NOMO-1 (cell line): ENCODE measurements around the gene KANSL1L.

ENCODE experiments used
- DNase-seq, 2 experiments: peaks; one replicate each; lab custom pipeline; 2025; ENCODE audit not compliant: unreplicated experiment in 2 of 2; lab: John Stamatoyannopoulos, UW

KANSL1L gene

GRCh38 chr2:210072922-210073509 is 98.2 kb downstream of the KANSL1L start:
- peak in 1 of 2 experiments; percentile 26 for DNase-seq

GRCh38 chr2:210072493-210072892 is 98.7 kb downstream of the KANSL1L start:
- DNase-seq: no peak

GRCh38 chr2:210063306-210063705 is 107.9 kb downstream of the KANSL1L start:
- DNase-seq: no peak

DNA sequence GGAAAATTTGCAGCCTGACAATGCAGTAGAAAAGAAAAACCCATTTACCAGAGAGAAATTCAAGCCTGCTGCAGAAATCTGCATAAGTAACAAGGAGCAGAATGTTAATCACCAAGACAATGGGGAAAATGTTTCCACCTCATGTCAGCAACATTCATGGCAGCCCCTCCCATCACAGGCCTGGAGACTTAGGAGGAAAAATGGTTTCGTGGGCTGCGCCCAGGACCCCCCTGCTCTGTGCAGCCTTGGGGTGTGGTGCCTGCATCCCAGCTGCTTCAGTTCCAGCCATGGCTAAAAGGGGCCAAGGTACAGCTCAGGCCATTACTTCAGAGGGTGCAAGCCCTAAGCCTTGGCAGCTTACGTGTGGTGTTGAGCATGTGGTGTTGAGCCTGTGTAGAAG is 115.4 kb downstream of the KANSL1L start:
- no peak for DNase-seq

GRCh38 chr2:210054696-210055095 is 116.5 kb downstream of the KANSL1L start:
- no peak for DNase-seq

GRCh38 chr2:210050885-210051284 is 120.3 kb downstream of the KANSL1L start:
- no peak for DNase-seq

DNA sequence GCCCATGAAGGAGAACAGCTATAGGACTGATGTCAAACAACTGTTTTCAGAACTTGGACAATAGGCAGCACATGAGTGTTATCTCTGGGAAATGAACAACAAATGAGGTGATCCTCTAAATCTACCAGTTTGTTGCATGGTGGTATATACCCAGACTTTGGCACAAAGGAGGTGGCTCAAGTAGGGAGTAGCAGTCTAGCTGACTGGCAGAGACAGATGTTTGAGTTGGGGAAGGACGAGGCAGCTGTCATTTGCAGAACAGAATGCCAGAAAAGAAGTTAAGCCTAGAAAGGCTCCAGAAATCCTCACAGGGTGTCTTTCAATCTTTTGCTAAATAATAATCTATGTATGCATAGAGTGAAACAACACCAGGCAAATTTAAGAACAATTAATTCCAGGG is 121.4 kb downstream of the KANSL1L start:
- DNase-seq: no peak

- peak in 1 of 2 experiments; percentile 51 for DNase-seq
These were observed 124.2 kb downstream of the KANSL1L start for GRCh38 chr2:210046851-210047500.

- no peak for DNase-seq
These were observed 133.1 kb downstream of the KANSL1L start for GRCh38 chr2:210038078-210038477.

GRCh38 chr2:210035679-210036078 is 135.5 kb downstream of the KANSL1L start:
- DNase-seq: no peak

DNA sequence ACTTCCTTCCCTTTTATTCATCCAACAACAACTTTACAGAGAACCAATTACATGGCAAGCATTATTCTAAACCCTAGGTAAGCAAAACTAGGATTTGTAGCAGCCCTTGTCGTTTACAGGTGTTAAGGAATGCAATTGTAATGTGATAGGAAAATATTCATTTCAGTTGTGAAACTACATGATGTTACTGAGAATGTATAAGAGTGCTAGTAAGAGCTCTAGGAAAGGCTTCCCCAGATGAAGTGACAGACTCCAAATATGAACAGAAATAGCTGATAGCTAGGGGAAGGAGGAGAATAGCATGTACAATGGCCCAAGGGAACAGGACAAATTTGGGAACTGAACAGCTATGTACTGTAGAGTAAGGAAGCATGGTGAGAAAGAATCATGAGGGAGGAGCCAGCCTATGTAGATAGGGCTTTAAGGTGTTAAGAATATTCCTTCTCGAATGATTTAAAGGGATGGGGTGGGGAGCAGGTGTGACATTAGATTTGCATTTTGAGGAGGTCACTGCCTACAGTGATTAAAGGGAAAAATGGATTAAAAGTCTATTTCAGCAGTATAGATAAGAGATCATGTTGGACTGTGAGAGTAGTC is 137.0 kb downstream of the KANSL1L start:
- DNase-seq: no peak

- DNase-seq: no peak
These were observed 143.0 kb downstream of the KANSL1L start for GRCh38 chr2:210028178-210028577.

DNA sequence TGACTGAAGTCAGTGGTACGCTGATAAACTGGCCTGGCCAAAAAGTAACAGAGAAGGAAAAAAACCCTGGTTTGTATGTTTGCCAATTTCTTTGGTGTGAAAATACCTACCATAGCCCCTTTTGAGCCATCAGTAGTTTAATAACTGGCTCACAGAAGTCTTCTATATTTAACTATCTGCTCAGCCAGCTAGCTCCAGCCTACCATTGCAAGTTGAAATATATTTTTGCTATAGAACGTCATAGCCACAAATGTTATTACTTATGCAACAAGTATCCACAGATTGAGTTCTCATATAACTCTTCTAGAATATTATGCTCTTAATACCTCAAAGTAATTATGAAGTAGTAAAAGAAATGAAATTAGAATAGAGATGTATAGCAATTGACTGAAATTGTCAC is 143.6 kb downstream of the KANSL1L start:
- no peak for DNase-seq

GRCh38 chr2:210022824-210023223 is 148.4 kb downstream of the KANSL1L start:
- DNase-seq: no peak

DNA sequence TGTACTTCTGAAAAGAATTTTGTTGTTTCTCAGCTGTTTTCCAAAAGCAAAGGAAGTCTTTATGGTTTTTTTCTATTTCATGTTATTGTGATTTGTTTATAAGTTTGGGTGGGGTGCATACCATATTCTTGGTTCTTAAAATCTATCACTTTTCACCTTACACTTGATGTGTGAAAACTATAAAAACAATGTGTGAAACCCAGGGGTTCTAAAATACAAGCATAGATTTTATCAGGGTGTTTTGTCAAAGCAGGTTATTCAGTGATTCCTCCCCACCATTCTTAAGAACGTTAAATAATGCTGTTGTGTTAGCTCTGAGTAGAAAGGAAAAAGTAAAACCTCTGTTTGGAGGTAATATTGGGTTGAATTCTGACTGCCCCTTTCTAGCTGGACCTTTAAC is 151.1 kb downstream of the KANSL1L start:
- DNase-seq: no peak

DNA sequence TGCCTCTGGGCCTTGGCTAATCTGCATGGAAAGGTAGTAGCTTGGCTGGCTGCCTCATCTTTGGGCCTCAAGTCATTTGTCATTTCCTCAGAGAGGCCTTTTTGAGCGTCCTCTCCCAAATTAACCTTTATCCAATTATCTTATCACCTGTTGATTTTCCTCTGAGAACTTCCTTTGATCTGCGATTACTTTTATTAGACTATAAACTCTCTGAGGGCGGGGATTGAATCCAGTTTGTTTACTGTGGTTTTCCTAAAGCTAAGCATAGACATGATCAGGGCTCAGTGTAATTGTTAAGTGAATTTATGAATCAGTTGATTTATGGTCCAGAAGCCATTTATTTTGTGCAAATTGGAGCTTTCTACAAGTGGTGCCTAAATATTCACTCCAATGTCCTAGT is 161.3 kb downstream of the KANSL1L start:
- no peak for DNase-seq

DNA sequence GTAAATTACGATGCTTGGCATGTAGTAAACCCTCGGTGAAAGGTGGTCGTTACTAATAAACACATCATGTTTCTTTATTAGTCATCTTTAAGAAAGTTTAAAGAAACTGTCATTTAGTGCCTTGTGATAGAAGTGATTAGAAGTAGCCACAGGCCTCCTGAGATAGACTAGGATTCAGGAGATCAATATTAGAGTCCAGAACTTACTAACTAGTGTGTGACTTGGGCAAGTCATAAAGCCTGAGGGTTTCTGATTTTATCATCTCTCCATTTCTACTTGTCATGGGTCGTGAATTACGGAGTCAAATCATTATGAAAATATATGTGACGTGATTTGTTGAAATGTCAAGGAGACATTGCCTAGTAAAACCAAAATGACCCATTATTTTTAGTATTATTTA is 162.1 kb downstream of the KANSL1L start:
- no peak for DNase-seq

DNA sequence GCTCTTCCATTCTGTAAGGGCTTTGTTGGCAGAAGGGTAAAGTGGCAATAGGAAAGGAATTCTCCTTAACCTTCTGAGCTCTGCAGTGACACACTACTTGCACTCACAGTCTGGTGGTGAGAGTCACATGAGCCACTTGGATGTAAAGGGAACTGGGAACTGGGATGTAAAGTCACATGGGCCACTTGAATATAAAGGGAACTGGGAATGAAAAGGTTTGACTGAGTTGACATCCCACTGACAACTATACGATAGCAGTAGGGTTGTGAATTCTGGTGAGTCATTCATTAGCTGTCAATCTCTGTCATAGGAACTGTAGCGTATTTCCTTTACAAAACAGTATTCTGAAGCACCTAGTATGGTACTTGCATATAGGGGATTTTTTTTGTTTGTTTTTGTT is 163.3 kb downstream of the KANSL1L start:
- no peak for DNase-seq

DNA sequence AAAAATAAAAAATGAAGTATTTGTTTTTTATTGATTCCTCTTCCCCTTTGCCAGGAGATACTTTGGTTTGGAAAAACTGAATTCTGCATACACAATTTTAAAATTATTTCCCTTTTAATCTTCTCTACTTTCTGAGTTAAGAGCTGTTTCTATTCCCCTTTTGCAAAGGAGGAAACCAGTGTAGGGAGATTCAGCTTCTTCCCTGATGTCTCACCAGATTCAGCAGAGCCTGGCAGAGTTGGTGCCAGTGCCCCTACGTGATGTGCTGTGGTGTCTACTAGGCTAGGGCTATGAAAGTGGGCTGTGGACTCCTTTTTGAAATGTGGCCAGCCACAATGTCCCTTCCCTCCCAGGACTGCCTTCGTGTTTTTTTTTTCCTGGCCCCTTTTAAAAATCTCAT is 166.3 kb downstream of the KANSL1L start:
- peak; percentile 26 to 77 for DNase-seq

DNA sequence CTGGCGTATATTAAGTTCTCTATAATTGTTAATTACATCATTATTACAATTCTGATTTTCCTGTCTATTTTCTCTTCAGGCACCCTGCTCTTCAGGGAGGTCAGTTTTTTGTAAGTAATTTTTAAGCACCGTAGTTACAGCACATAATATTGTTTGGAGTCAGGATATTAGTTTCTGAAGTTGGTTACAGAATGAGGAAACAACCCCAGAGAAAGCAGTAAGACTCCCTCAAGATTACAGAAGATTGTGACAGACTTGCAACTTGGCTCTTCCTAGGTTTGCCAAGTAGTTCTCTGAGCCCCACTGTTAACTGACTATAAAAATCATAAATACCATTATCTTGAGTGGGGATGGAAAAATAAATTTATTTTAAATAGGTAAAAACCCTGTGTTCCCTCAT is 167.8 kb downstream of the KANSL1L start:
- peak; percentile 81 to 82 for DNase-seq

GRCh38 chr2:210002158-210003157 is 168.8 kb downstream of the KANSL1L start, which contains the start of gene RPE:
Gene RPE, plus strand, starts transcription at chr2:210002638. Its CDS starts 24 bp downstream, at chr2:210002662.
- peak; percentile 94 to 96 for DNase-seq
